Endothelial cell of umbilical vein (primary cell): ENCODE measurements around the gene MRE11. TPM values are rescaled to one million over a fixed set of nuclear protein-coding genes. Genes with fewer than 3 reads are reported as not detected.

Experiments
- BruUV-seq: library from RNA; stranded (reverse); fragments of 400-500 nt; replicated peaks from 2 replicates; lab custom pipeline; 2021; lab: Mats Ljungman, UMichigan
- CTCF ChIA-PET: fragments of 300-600, 350-600 bp; sonication (Branson Sonifier 250); formaldehyde crosslinking; loops from one replicate; lab custom pipeline; 2021; ENCODE audit warnings: antibody characterized with exemption, inconsistent platforms; lab: Charles Lee
- POLR2A ChIA-PET: fragments of 300-600, 350-600 bp; sonication (Branson Sonifier 250); formaldehyde crosslinking; loops from one replicate; lab custom pipeline; 2021; ENCODE audit warnings: antibody characterized with exemption, inconsistent platforms; lab: Charles Lee
- DNase-seq: peaks from one replicate; pipeline ENCODE4 v3.0.0-alpha.2; 2011; ENCODE audit warnings: low read depth, low spot score
- FAIRE-seq: peaks from 2 replicates; lab custom pipeline; 2011; peaks lifted over from hg19 to GRCh38; lab: Jason Lieb, UNC
- H2AFZ ChIP-seq: 2 replicates; pipeline ENCODE4 v1.6.0; 2012; ENCODE audit warnings: low read depth, low read length, control low read depth, inconsistent platforms
- H3K27ac ChIP-seq: 2 replicates; pipeline ENCODE4 v1.5.1; 2011; ENCODE audit warnings: low read depth, mild to moderate bottlenecking, control low read depth, low read length, moderate library complexity; ENCODE audit not compliant: insufficient read depth
- H3K27me3 ChIP-seq, 2 experiments: 2 replicates each; pipeline versions ENCODE4 v1.6.0 to v1.6.1; 2011; ENCODE audit warnings: low read length in 2 of 2, mixed read lengths in 1 of 2; ENCODE audit not compliant: control insufficient read depth in 2 of 2, insufficient read depth in 2 of 2
- H3K36me3 ChIP-seq, 2 experiments: 2 replicates in 1 of 2; 3 replicates in 1 of 2; pipeline ENCODE4 v1.5.1; 2011; ENCODE audit warnings: low read length in 2 of 2, mild to moderate bottlenecking in 1 of 2, moderate library complexity in 1 of 2; ENCODE audit not compliant: control insufficient read depth in 2 of 2, insufficient read depth in 2 of 2; ENCODE audit errors: extremely low read depth in 1 of 2
- H3K4me1 ChIP-seq: 3 replicates; pipeline ENCODE4 v1.5.1; 2011; ENCODE audit warnings: mild to moderate bottlenecking, low read length; ENCODE audit not compliant: control insufficient read depth, insufficient read depth; ENCODE audit errors: extremely low read depth
- H3K4me2 ChIP-seq: 2 replicates; pipeline ENCODE4 v1.6.1; 2011; ENCODE audit warnings: low read length, control low read depth, mixed read lengths; ENCODE audit not compliant: insufficient read depth
- H3K4me3 ChIP-seq, 3 experiments: fragments of 200-600 bp in 1 of 3; sonication (generic), shearing (Covaris generic) in 1 of 3; replicated peaks in 1 of 3; 2 replicates each; pipeline ENCODE4 v1.5.1; 2011 to 2016; ENCODE audit warnings: control low read depth in 3 of 3, low read length in 3 of 3, mild to moderate bottlenecking in 2 of 3, inconsistent platforms in 1 of 3, low read depth in 1 of 3, moderate library complexity in 1 of 3; ENCODE audit not compliant: insufficient read depth in 1 of 3
- H3K79me2 ChIP-seq: 2 replicates; pipeline ENCODE4 v1.6.0; 2012; ENCODE audit warnings: low read length, inconsistent platforms; ENCODE audit not compliant: control insufficient read depth, insufficient read depth
- H3K9ac ChIP-seq: replicated peaks from 2 replicates; pipeline ENCODE3; 2011; ENCODE audit warnings: low read length, control low read depth; ENCODE audit not compliant: insufficient read depth; ENCODE audit errors: extremely low read depth
- H3K9me1 ChIP-seq: replicated peaks from 3 replicates; pipeline ENCODE4 v1.6.0; 2011; ENCODE audit warnings: mild to moderate bottlenecking, low read length; ENCODE audit not compliant: control insufficient read depth, insufficient read depth; ENCODE audit errors: extremely low read depth
- H3K9me3 ChIP-seq: replicated peaks from 2 replicates; pipeline ENCODE4 v1.5.1; 2012; ENCODE audit warnings: low read length, inconsistent platforms; ENCODE audit not compliant: control insufficient read depth, insufficient read depth
- H4K20me1 ChIP-seq: replicated peaks from 2 replicates; pipeline ENCODE3; 2011; ENCODE audit warnings: mild to moderate bottlenecking, low read length; ENCODE audit not compliant: control insufficient read depth, insufficient read depth; ENCODE audit errors: extremely low read depth
- EZH2 ChIP-seq: IDR thresholded peaks from 2 replicates; pipeline ENCODE4 v1.6.1; 2012; ENCODE audit warnings: borderline replicate concordance, low read depth, mild to moderate bottlenecking, moderate library complexity, low read length, inconsistent platforms; ENCODE audit not compliant: severe bottlenecking
- FOS ChIP-seq: IDR thresholded peaks from 2 replicates; pipeline ENCODE4 v1.6.1; 2011; ENCODE audit warnings: mild to moderate bottlenecking, low read length, moderate library complexity, borderline replicate concordance; ENCODE audit not compliant: insufficient read depth
- GATA2 ChIP-seq: IDR thresholded peaks from 2 replicates; pipeline ENCODE4 v1.7.0; 2011; ENCODE audit warnings: low read depth, mild to moderate bottlenecking, moderate library complexity, mixed read lengths, low read length; ENCODE audit not compliant: insufficient read length, insufficient read depth
- JUN ChIP-seq: IDR thresholded peaks from 2 replicates; pipeline ENCODE4 v1.6.1; 2011; ENCODE audit warnings: borderline replicate concordance, low read depth; ENCODE audit not compliant: insufficient read length, insufficient read depth
- MYC ChIP-seq: IDR thresholded peaks from one replicate; pipeline ENCODE4 v1.6.1; 2011; ENCODE audit warnings: mild to moderate bottlenecking, low read depth, low read length
- POLR2A ChIP-seq: IDR thresholded peaks from 2 replicates; pipeline ENCODE4 v1.6.1; 2012; ENCODE audit warnings: low read depth, mild to moderate bottlenecking, control low read depth, low read length
- POLR2AphosphoS5 ChIP-seq: IDR thresholded peaks from 2 replicates; pipeline ENCODE4 v1.6.1; 2012; ENCODE audit warnings: low read depth, mild to moderate bottlenecking, control low read depth, low read length, moderate library complexity; ENCODE audit not compliant: insufficient read depth
- dilution Hi-C: fragments of 300-500 bp; cut with MboI; formaldehyde crosslinking; loops from one replicate; pipeline ENCODE4 v1.15.0; 2019; ENCODE audit warnings: low sequenced_read_pairs; ENCODE audit not compliant: extremely low pct_ligation_motif_present
- intact Hi-C: fragments of 100-400 bp; cut with micrococcal nuclease; formaldehyde crosslinking; loops from one replicate; pipeline ENCODE4 v1.10.0; 2022
- polyA plus RNA-seq, 4 experiments: library from polyadenylated mRNA; depleted of rRNA in 3 of 4; stranded (reverse) in 3 of 4; unstranded in 1 of 4; fragments of >200 nt; gene quantifications; 2 replicates each; pipeline versions ENCODE4 v1.2.1 to v1.2.3, GENCODE V29; 2011 to 2012; ENCODE audit warnings: missing spikeins in 1 of 4
- total RNA-seq: library from RNA; stranded (reverse); gene quantifications from 2 replicates; pipeline ENCODE4 v1.2.3, GENCODE V29; 2021
- TF ChIP-seq, protein P1 (sequence below): IDR thresholded peaks from 2 replicates; pipeline ENCODE4 v1.6.1; 2011; ENCODE audit not compliant: insufficient read depth, insufficient read length
- TF ChIP-seq, protein P2 (sequence below), 2 donors: IDR thresholded peaks; 1 replicate in 1 of 2; 2 replicates in 1 of 2; pipeline ENCODE4 v1.5.1; 2011; ENCODE audit warnings: low read length in 2 of 2, mild to moderate bottlenecking in 2 of 2, moderate library complexity in 2 of 2, control low read depth in 1 of 2, inconsistent platforms in 1 of 2, low read depth in 1 of 2; ENCODE audit not compliant: insufficient read depth in 1 of 2; ENCODE audit errors: extremely low read depth in 1 of 2

The MRE11 gene
- total and polyA plus RNA-seq, 2 donors (not counting 3 experiments of a cell fraction or from before 2014, with no cell fraction given) = 4.5 to 22.0 TPM

GRCh38 chr11:94524341-94524740, 30.7 kb upstream of the MRE11 start:
- DNase-seq = no peak
- Histone ChIP-seq H2AFZ (no peak overlapping the region), H3K4me2 (no peak overlapping the region), H3K9me1 (no peaks in the 10 kb centered on the region), H3K27ac (no peak overlapping the region), H3K9ac (no peak overlapping the region), H3K79me2 (no peaks in the 10 kb centered on the region), H3K27me3 (peaks cover 0 to 3% of the 10 kb centered on the region in 2 experiments), H4K20me1 (no peaks in the 10 kb centered on the region), H3K9me3 (no peaks in the 10 kb centered on the region), H3K36me3 (no peaks in the 10 kb centered on the region), H3K4me3 (no peak overlapping the region), H3K4me1 (no peaks in the 10 kb centered on the region)
- CTCF ChIA-PET = interaction anchor here (0.8 kb wide), 1 partner anchor 79 kb away, joined by 3 read pairs; no protein-coding TSS in a partner anchor
- BruUV-seq = no TSS peak
- TF ChIP-seq FOS (no peak), MYC (no peak), JUN (no peak), POLR2AphosphoS5 (no peak), GATA2 (no peak), EZH2 (no peak), POLR2A (no peak)
- TF ChIP-seq, protein P1, sequence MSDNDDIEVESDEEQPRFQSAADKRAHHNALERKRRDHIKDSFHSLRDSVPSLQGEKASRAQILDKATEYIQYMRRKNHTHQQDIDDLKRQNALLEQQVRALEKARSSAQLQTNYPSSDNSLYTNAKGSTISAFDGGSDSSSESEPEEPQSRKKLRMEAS = no peak
- TF ChIP-seq, protein P2, sequence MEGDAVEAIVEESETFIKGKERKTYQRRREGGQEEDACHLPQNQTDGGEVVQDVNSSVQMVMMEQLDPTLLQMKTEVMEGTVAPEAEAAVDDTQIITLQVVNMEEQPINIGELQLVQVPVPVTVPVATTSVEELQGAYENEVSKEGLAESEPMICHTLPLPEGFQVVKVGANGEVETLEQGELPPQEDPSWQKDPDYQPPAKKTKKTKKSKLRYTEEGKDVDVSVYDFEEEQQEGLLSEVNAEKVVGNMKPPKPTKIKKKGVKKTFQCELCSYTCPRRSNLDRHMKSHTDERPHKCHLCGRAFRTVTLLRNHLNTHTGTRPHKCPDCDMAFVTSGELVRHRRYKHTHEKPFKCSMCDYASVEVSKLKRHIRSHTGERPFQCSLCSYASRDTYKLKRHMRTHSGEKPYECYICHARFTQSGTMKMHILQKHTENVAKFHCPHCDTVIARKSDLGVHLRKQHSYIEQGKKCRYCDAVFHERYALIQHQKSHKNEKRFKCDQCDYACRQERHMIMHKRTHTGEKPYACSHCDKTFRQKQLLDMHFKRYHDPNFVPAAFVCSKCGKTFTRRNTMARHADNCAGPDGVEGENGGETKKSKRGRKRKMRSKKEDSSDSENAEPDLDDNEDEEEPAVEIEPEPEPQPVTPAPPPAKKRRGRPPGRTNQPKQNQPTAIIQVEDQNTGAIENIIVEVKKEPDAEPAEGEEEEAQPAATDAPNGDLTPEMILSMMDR (IDR thresholded peaks at IDR 0.05; ENCODE audit: extremely low read depth in 1 of 2, insufficient read depth in 1 of 2, low read depth in 1 of 2, low read length in 2 of 2) = no peak
- POLR2A ChIA-PET = no interaction called here
- dilution Hi-C loops = no loop called here
- intact Hi-C loops = loop anchor here (5.0 kb wide), 1 partner anchor 1903 kb away; no protein-coding TSS in a partner anchor
- no peak for FAIRE-seq
